ENCODE measurements around the gene CLCN4.

The CLCN4 gene

DNA sequence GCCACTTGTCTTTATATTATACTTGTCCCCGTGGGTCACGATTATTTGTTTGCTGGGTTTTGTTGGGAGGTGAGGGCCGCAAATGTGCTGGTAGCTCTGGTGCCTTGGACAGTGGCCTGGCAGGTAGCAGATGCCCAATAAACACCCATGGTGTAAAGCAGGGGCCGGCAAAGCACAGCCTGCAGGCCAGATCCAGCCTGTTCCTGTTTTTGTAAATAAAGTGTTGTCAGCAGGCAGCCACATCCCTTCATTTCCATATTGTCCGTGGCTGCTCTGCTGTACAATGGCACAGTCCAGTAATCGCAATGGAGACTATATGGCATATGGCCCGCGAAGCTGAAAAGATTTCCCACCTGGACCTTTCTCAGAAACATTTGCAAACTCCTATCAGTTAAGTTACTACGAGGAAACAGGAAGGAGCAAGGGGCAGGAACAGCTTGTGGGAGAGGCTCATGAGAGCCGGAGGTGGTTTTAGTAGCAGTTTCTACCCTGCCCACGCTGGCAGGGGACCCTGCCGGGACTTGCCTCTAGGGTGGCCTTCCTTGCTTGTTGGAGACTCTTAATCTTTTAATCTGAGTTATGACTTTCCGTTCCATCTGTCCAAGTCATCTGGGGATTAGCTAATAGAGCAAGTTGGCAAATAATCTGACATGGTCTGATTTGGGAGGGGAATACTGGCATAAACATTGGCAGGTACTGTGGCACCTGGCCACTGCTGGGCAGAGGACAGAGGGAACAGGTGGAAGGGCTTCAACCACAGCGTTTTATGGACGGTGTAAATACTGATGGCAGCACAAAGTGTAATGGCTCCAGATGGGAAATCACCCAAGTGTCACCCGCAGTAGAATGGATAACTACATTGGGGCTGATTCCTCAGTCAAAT, 19.6 kb downstream of the CLCN4 start:
- Histone ChIP-seq H3K4me3 (ENCODE audit: low read length) (no peak overlapping the region), H3K9me3 (ENCODE audit: low read length) (no peaks in the 10 kb centered on the region), H3K36me3 (ENCODE audit: insufficient read depth, low read length) (no peaks in the 10 kb centered on the region), H3K27me3 (ENCODE audit: insufficient read depth, low read length) (no peaks in the 10 kb centered on the region), H2AFZ (ENCODE audit: low read depth, low read length) (no peak overlapping the region), H3K4me1 (ENCODE audit: insufficient read depth, low read length) (no peaks in the 10 kb centered on the region)

DNA sequence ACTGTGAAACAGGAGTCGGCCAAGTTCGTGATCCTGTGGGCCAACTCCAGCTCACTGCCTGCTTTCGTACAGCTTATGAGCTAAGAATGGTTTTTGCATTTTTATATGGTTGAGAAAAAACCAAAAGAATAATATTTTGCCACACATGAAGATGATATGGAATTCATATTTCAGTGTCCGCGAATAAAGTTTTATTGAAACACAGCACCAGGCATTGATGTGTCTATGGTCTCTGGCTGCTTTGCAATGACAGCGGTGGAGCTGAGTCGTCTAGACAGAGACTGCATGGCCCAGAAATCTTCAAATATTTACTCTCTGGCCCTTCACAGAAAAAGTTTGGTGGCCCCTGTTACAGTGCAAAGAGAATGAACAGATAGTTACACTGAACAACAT, 20.2 kb downstream of the CLCN4 start:
- no peak overlapping the region for H2AFZ ChIP-seq (ENCODE audit: low read depth, low read length)
- H3K4me3 ChIP-seq (ENCODE audit: low read length), result no peak overlapping the region
- no peaks in the 10 kb centered on the region for H3K36me3 ChIP-seq (ENCODE audit: insufficient read depth, low read length)
- H3K4me1 ChIP-seq (ENCODE audit: insufficient read depth, low read length), result no peaks in the 10 kb centered on the region
- no peaks in the 10 kb centered on the region for H3K9me3 ChIP-seq (ENCODE audit: low read length)
- H3K27me3 ChIP-seq (ENCODE audit: insufficient read depth, low read length), result no peaks in the 10 kb centered on the region

DNA sequence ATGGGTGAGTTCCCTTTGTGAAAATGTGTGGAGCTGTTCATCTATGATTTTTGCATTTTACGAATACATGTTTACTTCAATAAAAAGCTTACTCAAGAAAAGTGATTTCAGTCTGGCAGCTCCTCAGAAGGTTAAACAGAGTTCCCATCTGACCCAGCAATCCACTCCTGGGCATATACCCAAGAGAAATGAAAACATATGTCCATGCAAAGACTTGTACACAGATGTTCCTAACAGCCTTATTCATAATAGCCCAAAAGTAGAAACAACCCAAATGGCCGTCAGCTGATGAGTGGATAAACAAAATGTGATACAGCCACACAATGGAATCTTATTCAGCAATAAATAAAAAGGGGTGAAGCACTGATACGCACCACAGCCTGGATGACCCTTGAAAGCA, 20.8 kb downstream of the CLCN4 start:
- H3K9me3 ChIP-seq (ENCODE audit: low read length), result no peaks in the 10 kb centered on the region
- H2AFZ ChIP-seq (ENCODE audit: low read depth, low read length), result no peak overlapping the region
- H3K4me1 ChIP-seq (ENCODE audit: insufficient read depth, low read length), result no peaks in the 10 kb centered on the region
- H3K4me3 ChIP-seq (ENCODE audit: low read length), result no peak overlapping the region
- H3K27me3 ChIP-seq (ENCODE audit: insufficient read depth, low read length), result no peaks in the 10 kb centered on the region
- no peaks in the 10 kb centered on the region for H3K36me3 ChIP-seq (ENCODE audit: insufficient read depth, low read length)

DNA sequence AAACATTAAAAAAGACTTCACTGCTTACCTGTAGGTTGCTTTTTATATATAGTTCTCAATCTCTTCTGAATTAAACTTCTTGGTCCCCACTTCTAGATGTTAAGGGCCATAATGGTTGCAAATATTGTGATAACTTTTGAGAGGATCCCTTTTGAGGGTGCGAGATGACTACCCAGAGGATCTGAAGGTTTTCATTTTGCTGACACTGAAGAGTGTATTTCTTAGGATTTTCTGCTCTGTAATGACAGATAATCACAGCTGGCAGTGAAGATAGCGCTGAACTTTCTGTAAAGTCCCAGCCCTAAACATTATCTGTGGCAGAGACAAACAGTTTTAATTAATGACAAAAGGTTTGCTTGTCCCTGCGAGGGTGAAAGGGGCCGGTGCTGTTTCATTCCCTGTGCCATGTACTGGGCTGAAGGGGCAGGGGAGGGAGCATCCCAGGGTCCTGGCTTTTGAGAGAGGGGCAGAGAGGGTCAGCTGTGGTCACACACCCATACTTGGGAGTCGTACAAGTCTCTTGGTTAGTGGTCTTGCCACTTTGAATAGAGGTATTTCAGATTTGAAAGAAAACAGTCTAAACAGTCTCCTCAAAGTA, 22.2 kb downstream of the CLCN4 start:
- Histone ChIP-seq H3K4me3 (ENCODE audit: low read length) (no peak overlapping the region), H3K36me3 (ENCODE audit: insufficient read depth, low read length) (no peaks in the 10 kb centered on the region), H3K4me1 (ENCODE audit: insufficient read depth, low read length) (no peaks in the 10 kb centered on the region), H3K9me3 (ENCODE audit: low read length) (no peaks in the 10 kb centered on the region), H2AFZ (ENCODE audit: low read depth, low read length) (no peak overlapping the region), H3K27me3 (ENCODE audit: insufficient read depth, low read length) (no peaks in the 10 kb centered on the region)

DNA sequence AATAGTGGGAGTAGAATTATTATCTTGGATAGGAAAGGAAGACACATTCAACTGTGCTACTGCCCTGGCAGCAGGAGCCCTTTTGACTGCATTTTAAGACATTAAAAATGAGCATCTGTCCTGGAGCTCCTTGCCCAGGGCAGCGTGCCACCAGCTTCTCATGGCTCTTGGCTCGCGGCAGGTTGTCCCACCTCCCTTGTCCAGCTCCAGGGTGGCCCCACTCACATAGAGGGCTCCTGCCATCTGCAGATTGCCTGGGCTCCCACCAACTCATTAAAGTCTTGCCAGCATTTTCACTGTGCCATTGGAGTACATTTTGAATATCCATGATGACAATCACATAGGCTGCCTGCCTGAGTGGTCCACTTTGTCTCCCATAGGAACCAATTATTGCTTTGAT, 27.0 kb downstream of the CLCN4 start:
- Histone ChIP-seq H3K9me3 (ENCODE audit: low read length) (no peaks in the 10 kb centered on the region), H3K4me3 (ENCODE audit: low read length) (no peak overlapping the region), H3K27me3 (ENCODE audit: insufficient read depth, low read length) (no peaks in the 10 kb centered on the region), H3K36me3 (ENCODE audit: insufficient read depth, low read length) (no peaks in the 10 kb centered on the region), H3K4me1 (ENCODE audit: insufficient read depth, low read length) (no peaks in the 10 kb centered on the region), H2AFZ (ENCODE audit: low read depth, low read length) (no peak overlapping the region)

DNA sequence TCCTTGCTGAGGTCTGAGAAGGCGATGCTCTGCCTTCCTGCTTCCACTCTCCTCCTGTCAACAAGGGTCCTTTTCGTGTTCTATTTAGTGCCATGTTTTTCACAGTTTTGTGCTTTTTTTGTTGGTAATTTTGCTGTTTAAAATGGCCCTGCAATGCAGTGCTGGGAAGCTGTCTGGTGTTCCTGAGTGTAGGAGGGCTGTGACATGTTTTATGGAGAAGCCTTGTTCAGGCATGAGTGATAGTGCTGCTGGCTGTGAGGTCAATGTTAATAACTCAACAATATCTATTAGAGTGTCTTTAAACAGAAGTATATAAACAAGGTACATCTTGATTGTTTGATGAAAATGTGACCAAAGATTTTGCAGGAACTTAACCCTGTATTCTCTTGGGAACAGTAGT, 27.6 kb downstream of the CLCN4 start:
- no peaks in the 10 kb centered on the region for H3K4me1 ChIP-seq (ENCODE audit: insufficient read depth, low read length)
- H2AFZ ChIP-seq (ENCODE audit: low read depth, low read length), result no peak overlapping the region
- H3K4me3 ChIP-seq (ENCODE audit: low read length), result no peak overlapping the region
- no peaks in the 10 kb centered on the region for H3K36me3 ChIP-seq (ENCODE audit: insufficient read depth, low read length)
- no peaks in the 10 kb centered on the region for H3K27me3 ChIP-seq (ENCODE audit: insufficient read depth, low read length)
- H3K9me3 ChIP-seq (ENCODE audit: low read length), result no peaks in the 10 kb centered on the region

DNA sequence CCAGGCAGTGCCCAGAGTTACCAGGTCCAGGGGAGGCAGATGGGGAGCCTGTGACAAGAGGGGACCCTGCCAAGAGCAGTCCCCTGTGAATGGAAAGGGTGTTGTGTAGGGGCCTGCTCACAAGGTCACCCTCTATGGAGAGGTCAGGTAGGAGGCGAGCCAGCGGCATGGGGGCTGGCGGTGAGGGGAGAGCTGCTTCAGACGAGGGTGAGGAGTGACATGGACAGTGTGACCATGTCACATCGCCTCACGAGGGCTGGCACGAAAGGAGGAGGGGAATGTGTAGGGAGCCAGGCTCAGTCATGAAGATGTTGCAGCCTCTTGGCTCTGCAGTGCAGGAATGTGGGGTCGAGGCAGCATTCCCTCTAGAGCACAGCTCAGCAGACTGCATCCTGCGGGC, 29.6 kb downstream of the CLCN4 start:
- no peaks in the 10 kb centered on the region for H3K9me3 ChIP-seq (ENCODE audit: low read length)
- no peak overlapping the region for H3K4me3 ChIP-seq (ENCODE audit: low read length)
- peaks cover 3% of the 10 kb centered on the region for H3K4me1 ChIP-seq (ENCODE audit: insufficient read depth, low read length)
- H3K36me3 ChIP-seq (ENCODE audit: insufficient read depth, low read length), result no peaks in the 10 kb centered on the region
- H2AFZ ChIP-seq (ENCODE audit: low read depth, low read length), result no peak overlapping the region
- no peaks in the 10 kb centered on the region for H3K27me3 ChIP-seq (ENCODE audit: insufficient read depth, low read length)

DNA sequence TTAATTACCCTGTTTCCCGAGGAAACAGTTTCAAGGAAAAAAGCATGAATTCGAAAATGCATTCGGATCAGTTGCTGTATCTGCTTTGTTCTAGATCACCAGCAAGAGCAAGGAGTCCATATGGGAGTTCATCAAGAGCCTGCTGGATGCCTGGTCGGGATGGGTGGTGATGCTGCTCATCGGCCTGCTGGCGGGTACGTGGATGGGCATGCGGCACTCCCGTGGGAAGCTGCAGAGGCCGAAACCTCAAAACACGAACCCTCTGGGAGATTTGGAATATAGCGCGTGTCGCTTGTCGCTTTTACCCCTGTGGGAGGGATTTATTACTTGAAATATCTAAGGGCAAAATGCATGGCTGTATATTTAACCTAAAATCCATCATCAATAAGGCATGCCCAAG, 30.6 kb downstream of the CLCN4 start:
- H3K4me1 ChIP-seq (ENCODE audit: insufficient read depth, low read length), result peaks cover 3% of the 10 kb centered on the region
- H2AFZ ChIP-seq (ENCODE audit: low read depth, low read length), result no peak overlapping the region
- no peaks in the 10 kb centered on the region for H3K9me3 ChIP-seq (ENCODE audit: low read length)
- H3K27me3 ChIP-seq (ENCODE audit: insufficient read depth, low read length), result no peaks in the 10 kb centered on the region
- no peaks in the 10 kb centered on the region for H3K36me3 ChIP-seq (ENCODE audit: insufficient read depth, low read length)
- H3K4me3 ChIP-seq (ENCODE audit: low read length), result no peak overlapping the region

DNA sequence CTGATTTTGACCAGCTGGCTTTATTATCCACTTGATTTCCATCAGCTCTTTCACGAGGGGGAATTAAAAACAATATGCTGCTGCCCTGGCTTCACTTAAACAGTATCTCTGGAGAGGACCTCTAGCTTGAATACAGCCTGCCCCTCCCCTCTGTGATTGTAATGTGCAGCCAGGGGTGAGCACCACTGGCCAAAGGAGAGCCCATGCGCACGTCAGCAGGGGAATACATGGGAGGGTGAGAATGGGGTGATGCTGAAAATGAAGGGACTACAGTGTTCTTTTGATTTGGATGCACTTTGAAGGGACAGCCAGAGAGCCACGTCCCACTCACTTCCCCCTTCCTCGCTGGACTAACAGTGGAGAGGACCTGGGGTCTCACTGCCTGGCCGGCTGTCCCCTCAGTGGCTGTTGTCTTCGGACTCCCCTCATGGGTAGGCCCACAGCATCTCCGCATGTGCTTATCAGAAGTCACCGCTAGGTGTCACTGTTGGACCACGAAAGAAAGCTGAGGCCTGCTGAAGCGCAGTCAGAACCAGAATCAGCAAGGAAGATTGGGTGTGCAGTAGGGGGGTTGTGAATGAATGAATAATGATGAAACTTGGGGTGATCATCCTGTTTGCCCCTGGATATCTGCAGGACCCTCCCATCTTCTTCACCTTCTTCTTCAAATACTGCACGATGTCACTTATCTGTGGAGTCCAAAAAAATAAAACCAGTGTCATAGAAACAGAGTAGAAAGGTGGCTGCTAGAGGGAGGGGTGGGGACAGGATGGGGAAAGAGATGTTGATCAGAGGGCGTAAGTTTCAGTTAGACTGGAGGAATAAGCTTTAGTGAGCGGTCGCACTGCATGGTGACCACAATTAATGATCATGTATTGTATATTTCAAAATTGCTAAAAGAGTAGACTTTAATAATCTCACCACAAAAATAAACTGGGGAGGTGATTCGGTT, 32.8 kb downstream of the CLCN4 start:
- Histone ChIP-seq H3K4me1 (ENCODE audit: insufficient read depth, low read length) (peaks cover 3% of the 10 kb centered on the region), H3K36me3 (ENCODE audit: insufficient read depth, low read length) (no peaks in the 10 kb centered on the region), H3K27me3 (ENCODE audit: insufficient read depth, low read length) (no peaks in the 10 kb centered on the region), H3K4me3 (ENCODE audit: low read length) (no peak overlapping the region), H3K9me3 (ENCODE audit: low read length) (no peaks in the 10 kb centered on the region), H2AFZ (ENCODE audit: low read depth, low read length) (no peak overlapping the region)

DNA sequence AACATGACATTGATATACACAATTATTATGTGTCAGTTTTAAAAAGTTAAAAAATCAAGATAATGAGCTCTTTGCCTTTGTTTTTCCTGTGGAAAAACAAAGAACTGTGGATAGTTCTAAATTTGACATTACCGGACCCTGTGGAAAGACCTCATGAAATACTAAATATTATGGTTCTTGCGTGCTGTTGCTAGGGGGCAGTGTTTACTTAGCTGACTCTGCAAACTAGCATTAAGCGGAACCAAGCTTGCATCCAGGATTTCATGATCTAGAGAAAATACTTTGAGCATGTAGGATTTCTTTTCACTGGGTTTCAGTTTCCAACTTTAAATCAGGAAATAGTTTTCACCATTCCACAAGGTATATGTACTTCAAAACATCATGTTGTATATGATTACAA, 33.6 kb downstream of the CLCN4 start:
- Histone ChIP-seq H3K4me1 (ENCODE audit: insufficient read depth, low read length) (peaks cover 3% of the 10 kb centered on the region), H3K36me3 (ENCODE audit: insufficient read depth, low read length) (no peaks in the 10 kb centered on the region), H2AFZ (ENCODE audit: low read depth, low read length) (no peak overlapping the region), H3K9me3 (ENCODE audit: low read length) (no peaks in the 10 kb centered on the region), H3K27me3 (ENCODE audit: insufficient read depth, low read length) (no peaks in the 10 kb centered on the region), H3K4me3 (ENCODE audit: low read length) (no peak overlapping the region)

DNA sequence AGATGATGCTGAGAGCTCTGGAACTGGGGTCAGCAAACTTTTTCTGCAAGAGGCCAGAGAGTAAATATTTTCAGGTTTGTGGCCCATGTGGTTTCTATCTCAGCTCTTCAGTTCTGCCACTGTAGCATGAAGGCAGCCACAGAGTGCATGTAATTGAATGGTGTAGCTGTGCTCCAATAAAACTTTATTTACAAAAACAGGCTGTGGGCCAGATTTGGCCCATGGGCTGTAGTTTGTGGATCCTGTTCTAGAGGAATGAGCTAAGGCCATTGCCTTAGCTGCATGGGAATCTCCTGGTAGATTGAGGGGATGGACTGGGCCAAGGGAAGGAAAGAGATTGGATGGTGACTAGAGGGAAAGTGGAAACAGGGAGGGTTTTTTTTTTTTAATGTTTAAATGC, 36.8 kb downstream of the CLCN4 start:
- H2AFZ ChIP-seq (ENCODE audit: low read depth, low read length), result no peak overlapping the region
- H3K4me1 ChIP-seq (ENCODE audit: insufficient read depth, low read length), result peaks cover 9% of the 10 kb centered on the region
- no peaks in the 10 kb centered on the region for H3K27me3 ChIP-seq (ENCODE audit: insufficient read depth, low read length)
- H3K4me3 ChIP-seq (ENCODE audit: low read length), result no peak overlapping the region
- no peaks in the 10 kb centered on the region for H3K9me3 ChIP-seq (ENCODE audit: low read length)
- no peaks in the 10 kb centered on the region for H3K36me3 ChIP-seq (ENCODE audit: insufficient read depth, low read length)

DNA sequence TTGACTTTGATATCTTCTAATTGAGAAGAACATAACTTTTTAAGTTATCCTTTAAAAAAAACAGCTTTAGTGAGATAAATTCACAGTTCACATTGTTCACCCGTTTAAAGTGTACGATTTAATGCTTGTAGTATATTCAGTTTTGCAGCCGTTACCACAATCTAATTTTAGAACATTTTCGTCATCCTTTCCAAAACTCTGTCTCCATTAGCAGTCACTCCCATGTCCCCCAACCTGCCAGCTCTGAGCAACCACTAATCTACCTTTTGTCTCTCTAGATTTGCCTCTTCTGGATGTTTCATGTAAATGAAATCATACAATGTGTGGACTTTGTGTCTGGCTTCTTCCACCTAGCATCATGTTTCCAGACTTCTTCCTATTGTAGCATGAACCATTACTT, 38.6 kb downstream of the CLCN4 start:
- Histone ChIP-seq H3K4me1 (ENCODE audit: insufficient read depth, low read length) (peaks cover 7% of the 10 kb centered on the region), H3K36me3 (ENCODE audit: insufficient read depth, low read length) (no peaks in the 10 kb centered on the region), H3K4me3 (ENCODE audit: low read length) (no peak overlapping the region), H3K27me3 (ENCODE audit: insufficient read depth, low read length) (no peaks in the 10 kb centered on the region), H3K9me3 (ENCODE audit: low read length) (no peaks in the 10 kb centered on the region), H2AFZ (ENCODE audit: low read depth, low read length) (no peak overlapping the region)

DNA sequence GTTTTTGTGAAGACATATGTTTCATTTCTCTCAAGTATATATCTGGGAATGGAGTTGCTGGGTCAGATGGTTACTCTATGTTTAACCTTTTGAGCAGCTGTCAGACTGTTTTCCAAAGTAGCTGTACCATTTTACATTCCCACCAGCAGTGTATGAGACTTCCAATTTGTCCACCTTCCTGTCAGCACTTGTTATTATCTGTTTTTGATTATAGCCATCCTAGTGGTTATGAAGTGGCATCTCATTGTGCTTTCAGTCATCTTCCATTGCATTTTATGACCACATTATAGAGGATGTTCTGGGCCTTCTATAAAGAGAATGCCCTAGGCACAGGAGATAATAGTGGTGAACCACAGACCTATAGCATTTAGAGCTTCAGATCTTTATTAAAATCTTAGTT, 39.2 kb downstream of the CLCN4 start:
- H3K27me3 ChIP-seq (ENCODE audit: insufficient read depth, low read length), result no peaks in the 10 kb centered on the region
- H3K9me3 ChIP-seq (ENCODE audit: low read length), result no peaks in the 10 kb centered on the region
- H3K4me1 ChIP-seq (ENCODE audit: insufficient read depth, low read length), result peaks cover 7% of the 10 kb centered on the region
- H3K4me3 ChIP-seq (ENCODE audit: low read length), result no peak overlapping the region
- H3K36me3 ChIP-seq (ENCODE audit: insufficient read depth, low read length), result no peaks in the 10 kb centered on the region
- H2AFZ ChIP-seq (ENCODE audit: low read depth, low read length), result no peak overlapping the region
